Duodenal mucosa (tissue), 2 donors: ENCODE data around the gene EPHX1.
"Not testable (repeated sequence)": the region's sequence is repeated elsewhere in the genome, so short reads cannot be mapped to it uniquely, and the experiment has no call there.

Experiments used
- H3K27ac ChIP-seq: one replicate; pipeline ENCODE4 v1.7.0; 2013; ENCODE audit warnings: low read depth, low read length
- H3K27me3 ChIP-seq, 2 donors: one replicate each; pipeline ENCODE4 v1.7.0; 2013; ENCODE audit warnings: low read length in 2 of 2, control low read depth in 1 of 2; ENCODE audit not compliant: insufficient read depth in 2 of 2, control insufficient read depth in 1 of 2
- H3K36me3 ChIP-seq, 2 donors: one replicate each; pipeline ENCODE4 v1.7.0; 2013; ENCODE audit warnings: low read length in 2 of 2, control low read depth in 1 of 2; ENCODE audit not compliant: insufficient read depth in 2 of 2, control insufficient read depth in 1 of 2
- H3K4me1 ChIP-seq, 2 donors: one replicate each; pipeline ENCODE4 v1.7.0; 2013; ENCODE audit warnings: low read length in 2 of 2, control low read depth in 1 of 2; ENCODE audit not compliant: insufficient read depth in 2 of 2, control insufficient read depth in 1 of 2
- H3K4me3 ChIP-seq, 2 donors: one replicate each; pipeline ENCODE4 v1.7.0; 2013; ENCODE audit warnings: low read length in 2 of 2, low read depth in 1 of 2
- H3K9ac ChIP-seq, 2 donors: one replicate each; pipeline ENCODE4 v1.7.0; 2013; ENCODE audit warnings: low read length in 2 of 2, low read depth in 1 of 2
- H3K9me3 ChIP-seq, 2 donors: one replicate each; pipeline ENCODE4 v1.7.0; 2013; ENCODE audit warnings: low read length in 2 of 2, control low read depth in 1 of 2; ENCODE audit not compliant: control insufficient read depth in 1 of 2

Gene EPHX1

DNA sequence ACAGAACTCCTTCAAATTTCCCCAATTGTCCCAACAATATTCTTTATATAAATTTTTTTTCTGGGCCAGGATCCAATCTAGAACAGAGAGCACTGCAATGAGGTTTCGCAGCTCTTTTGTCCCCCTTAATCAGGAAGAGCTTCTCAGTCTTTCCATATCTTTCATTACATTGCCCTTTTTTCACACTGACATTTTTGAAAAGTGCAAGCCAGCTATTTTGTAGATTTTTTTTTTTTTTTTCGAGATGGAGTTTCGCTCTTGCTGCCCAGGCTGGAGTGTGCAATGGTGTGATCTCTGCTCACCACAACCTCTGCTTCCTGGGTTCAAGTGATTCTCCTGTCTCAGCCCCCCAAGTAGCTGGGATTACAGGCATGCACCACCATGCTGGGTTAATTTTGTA, 3.2 kb upstream of the EPHX1 start:
- not testable (repeated sequence) for H3K9ac ChIP-seq, H3K9me3 ChIP-seq, H3K36me3 ChIP-seq, H3K4me3 ChIP-seq, H3K27me3 ChIP-seq, H3K27ac ChIP-seq
- H3K4me1 ChIP-seq: peaks cover 11 to 14% of the 10 kb centered on the region in 2 donors

DNA sequence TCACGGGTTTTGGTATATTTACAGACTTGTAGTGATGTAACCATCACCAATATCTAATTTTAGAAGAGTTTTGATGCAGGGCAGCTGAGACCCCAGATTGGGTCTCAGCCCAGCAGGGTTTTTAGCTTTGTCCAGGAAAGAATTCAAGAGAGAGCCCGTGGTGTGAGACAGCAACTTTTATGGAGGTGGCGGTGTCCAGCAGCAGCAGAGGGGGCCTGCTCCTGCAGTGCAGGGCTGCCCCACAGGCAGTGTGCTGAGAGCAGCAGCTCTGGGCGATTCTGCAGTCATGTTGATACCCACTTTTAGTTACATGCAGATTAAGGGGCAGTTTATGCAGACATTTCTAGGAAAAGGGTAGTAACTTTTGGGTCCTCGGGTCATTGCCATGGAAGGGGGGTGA, 1.8 kb upstream of the EPHX1 start:
- H3K27ac ChIP-seq: no peak overlapping the region
- H3K9me3 ChIP-seq: no peaks in the 10 kb centered on the region
- no peaks in the 10 kb centered on the region for H3K27me3 ChIP-seq
- no peaks in the 10 kb centered on the region for H3K36me3 ChIP-seq
- no peak overlapping the region for H3K9ac ChIP-seq
- H3K4me3 ChIP-seq: no peak overlapping the region
- peaks cover 25 to 28% of the 10 kb centered on the region in 2 donors for H3K4me1 ChIP-seq

DNA sequence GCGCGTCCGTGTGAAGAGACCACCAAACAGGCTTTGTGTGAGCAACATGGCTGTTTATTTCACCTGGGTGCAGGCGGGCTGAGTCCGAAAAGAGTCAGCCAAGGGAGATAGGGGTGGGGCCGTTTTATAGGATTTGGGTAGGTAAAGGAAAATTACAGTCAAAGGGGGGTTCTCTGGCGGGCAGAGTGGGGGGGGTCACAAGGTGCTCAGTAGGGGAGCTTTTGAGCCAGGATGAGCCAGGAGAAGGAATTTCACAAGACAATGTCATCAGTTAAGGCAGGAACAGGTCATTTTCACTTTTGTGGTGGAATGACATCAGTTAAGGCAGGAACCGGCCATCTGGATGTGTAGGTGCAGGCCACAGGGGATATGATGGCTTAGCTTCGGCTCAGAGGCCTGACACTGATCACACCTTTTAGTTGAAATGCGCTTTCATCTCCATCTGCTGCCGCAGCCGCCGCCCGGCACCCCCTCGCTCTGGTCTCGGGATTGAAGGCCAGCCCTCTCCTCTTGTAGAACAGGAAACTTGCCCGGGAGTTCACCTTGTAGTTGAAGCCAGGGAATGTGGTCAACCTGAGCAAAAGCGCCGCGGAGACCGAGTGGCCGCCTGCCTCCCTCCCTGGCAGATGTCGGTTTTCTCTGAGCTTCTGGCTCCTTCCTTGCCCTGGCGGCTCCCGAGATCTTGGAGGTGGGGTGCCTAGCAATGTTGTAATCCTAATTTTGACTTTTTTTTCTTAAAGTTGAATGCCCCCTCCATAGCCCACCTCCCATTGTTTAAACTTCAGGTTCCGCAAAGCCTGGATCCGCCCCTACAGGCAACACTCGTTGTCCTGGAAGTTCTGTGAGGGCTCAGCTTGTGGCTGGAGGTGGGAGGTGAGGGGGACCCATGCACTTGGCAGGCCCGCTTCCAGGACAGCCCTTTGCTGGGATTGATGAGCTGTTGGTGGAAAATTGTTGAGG, 935 bp downstream of the EPHX1 start:
- H3K36me3 ChIP-seq, H3K9me3 ChIP-seq, H3K27ac ChIP-seq, H3K27me3 ChIP-seq: not testable (repeated sequence)
- Histone ChIP-seq H3K4me3 (peak overlapping the region; percentile 70 to 81), H3K4me1 (peaks cover 45% of the 10 kb centered on the region in 2 donors), H3K9ac (peak overlapping the region; percentile 27 to 73)

DNA sequence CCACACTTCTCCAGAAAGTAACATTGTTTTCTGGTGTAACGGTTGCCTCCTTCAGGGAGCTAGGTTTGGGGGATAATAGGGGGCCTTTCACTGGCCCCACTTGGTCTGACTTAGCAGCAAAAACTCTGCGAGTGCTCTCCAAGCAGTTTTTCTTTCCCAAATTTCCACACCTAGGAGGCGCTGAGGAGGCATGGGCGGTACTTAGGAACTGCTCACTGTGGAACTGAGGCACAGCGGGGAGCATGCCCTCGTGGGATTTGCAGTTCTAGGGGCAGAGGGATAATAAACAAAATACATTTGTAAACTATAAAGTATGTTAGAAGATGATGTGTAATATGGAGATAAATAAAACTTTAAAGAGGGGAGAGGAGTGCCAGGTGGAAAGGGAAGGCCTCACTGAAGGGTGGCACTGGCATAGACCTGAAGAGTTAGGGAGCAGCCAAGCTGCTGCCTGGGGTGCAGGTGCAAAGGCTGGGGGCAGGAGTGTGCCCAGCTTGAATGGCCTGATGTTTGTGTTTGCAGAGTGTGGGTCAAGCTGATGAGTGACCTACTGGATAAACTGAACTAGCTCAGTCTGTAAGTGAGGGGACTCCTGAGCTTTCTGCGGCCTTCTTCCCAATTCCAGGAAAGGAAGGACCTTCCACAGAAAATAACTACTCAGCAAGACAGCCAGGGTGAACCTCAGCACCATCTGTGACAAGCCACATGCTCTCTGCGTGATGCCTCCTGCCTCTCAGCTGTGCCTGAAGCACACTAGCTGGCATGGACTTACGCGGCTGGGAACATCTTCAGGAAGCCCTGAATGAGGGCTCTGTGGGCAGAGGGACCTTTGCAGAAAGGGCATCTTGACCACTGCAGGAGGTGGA, 1.9 kb downstream of the EPHX1 start:
- Histone ChIP-seq H3K9ac (peak overlapping the region in 1 of 2 donors; percentile 36), H3K4me3 (peak overlapping the region in 1 of 2 donors; percentile 70), H3K4me1 (peaks cover 47 to 48% of the 10 kb centered on the region in 2 donors)

DNA sequence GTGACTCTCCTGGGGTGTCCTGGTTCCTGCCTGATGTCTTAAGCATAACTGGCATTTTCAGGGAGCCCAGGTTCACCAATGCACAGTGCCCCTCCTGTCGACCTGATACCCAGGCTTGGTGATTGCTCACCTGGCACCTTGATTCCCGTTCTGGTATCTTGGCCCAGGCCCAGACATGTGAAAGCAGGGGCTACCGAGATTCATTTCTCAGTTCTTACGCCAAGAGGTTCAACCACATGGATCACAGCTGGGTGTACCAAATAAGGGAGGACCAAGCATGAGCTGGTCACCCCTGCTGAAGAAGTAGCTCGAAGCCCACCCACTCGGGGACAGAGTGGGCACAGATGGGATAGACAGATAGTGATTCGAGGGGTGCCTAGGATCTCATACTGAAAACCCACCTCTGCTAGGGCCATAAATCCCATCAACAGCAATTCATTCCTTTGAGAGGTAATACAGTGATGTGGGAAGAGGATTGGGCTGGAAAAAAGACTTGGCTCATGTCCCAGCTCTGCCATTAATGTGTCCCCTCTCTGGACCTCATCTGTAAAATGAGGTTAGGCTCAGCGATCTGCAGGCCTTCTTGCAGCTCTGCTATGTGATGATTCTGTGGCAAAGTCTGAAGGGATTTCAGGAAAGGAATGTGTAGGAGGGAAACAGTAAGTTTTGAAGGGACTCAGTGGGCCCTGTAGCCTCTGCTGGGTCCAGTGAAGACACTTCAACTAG, 2.7 kb downstream of the EPHX1 start:
- Histone ChIP-seq H3K4me1 (peaks cover 55 to 56% of the 10 kb centered on the region in 2 donors), H3K36me3 (no peaks in the 10 kb centered on the region), H3K4me3 (no peak overlapping the region), H3K9ac (no peak overlapping the region), H3K27me3 (no peaks in the 10 kb centered on the region), H3K9me3 (no peaks in the 10 kb centered on the region), H3K27ac (peak overlapping the region; percentile 22)

More for the DNA sequence above, 1.9 kb downstream of the EPHX1 start:
- Histone ChIP-seq H3K27me3 (no peaks in the 10 kb centered on the region), H3K27ac (no peak overlapping the region), H3K36me3 (no peaks in the 10 kb centered on the region), H3K9me3 (no peaks in the 10 kb centered on the region)

DNA sequence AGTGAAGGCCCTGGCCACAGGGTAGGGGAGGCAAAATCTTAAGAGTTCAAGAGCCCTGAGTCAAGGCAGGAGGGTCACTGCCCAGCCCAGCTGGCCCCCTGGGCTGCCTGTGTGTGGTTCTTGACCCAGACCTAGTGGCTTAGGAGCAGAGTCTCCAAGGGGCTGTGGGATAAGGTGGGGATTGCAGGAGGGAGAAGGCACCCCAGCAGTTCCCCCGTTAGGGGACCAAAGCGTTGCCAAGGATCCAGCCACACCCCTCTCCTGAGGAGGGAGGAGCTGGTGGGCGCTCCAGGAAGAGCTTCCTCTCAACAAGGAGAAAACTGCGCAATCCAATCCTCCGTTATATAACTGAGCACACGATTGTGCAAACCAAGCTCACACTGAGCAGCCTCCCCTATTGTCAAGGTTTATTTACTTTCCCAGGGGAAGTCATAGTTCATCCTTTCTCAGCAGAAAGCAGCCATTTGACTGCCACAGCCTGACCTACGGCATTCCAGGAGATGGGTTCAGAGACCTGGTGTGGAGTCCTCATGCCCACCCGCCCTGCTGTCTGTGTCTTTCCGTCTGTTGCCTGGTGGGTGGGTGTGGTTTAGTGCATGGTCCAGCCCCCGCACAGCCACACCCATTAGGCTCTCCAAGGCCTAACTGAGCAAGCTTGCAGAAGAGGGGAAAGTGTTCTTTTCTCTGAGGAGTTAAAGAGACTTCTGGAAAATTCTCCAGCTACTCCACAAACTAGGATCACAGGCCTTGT, 3.5 kb downstream of the EPHX1 start:
- Histone ChIP-seq H3K9ac (no peak overlapping the region), H3K27me3 (no peaks in the 10 kb centered on the region), H3K9me3 (no peaks in the 10 kb centered on the region), H3K4me1 (peaks cover 62 to 63% of the 10 kb centered on the region in 2 donors), H3K4me3 (peak overlapping the region in 1 of 2 donors; percentile 47), H3K27ac (peak overlapping the region; percentile 22), H3K36me3 (no peaks in the 10 kb centered on the region)

DNA sequence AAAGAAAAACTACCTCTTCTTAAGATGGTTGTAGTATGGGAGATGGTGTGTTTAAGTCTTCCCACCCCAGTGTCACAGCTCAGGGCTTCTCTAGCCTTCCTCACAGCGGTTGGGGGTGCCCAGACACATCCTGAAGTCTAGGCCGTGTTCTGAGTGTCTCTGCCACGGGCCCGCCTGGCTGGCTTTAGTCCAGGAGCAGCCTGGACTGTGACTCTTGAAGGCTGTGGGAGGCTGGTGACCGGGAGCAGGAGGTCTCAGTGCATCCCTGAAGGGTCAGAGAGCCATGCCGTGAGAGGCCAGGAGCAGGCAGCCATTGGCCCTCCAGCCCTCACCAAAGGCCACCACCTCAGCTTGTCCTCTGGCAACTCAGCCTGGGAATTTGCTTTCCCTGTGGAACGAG, 4.5 kb downstream of the EPHX1 start:
- Histone ChIP-seq H3K27ac (no peak overlapping the region), H3K27me3 (no peaks in the 10 kb centered on the region), H3K36me3 (no peaks in the 10 kb centered on the region), H3K9ac (no peak overlapping the region), H3K9me3 (no peaks in the 10 kb centered on the region), H3K4me3 (no peak overlapping the region), H3K4me1 (peaks cover 64 to 69% of the 10 kb centered on the region in 2 donors)

DNA sequence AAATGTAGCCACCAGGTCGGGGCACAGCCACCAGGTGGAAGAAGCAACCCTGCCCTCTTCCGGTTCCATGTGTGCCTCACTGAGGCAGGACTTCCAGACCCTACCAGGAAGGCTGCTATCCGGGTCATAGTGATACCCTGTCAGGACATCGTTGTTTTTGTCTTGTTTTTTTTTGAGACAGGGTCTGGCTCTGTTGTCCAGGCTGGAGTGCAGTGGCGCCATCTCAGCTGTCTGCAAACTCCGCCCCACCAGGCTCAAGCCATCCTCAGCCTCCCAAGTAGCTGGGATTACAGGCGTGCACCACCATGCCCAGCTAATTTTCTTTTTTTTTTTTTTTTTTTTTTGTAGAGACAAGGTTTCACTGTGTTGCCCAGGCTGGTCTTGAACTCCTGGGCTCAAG, 5.2 kb downstream of the EPHX1 start:
- H3K27ac ChIP-seq, H3K9ac ChIP-seq, H3K27me3 ChIP-seq, H3K4me3 ChIP-seq, H3K36me3 ChIP-seq, H3K9me3 ChIP-seq: not testable (repeated sequence)
- peaks cover 61 to 70% of the 10 kb centered on the region in 2 donors for H3K4me1 ChIP-seq

DNA sequence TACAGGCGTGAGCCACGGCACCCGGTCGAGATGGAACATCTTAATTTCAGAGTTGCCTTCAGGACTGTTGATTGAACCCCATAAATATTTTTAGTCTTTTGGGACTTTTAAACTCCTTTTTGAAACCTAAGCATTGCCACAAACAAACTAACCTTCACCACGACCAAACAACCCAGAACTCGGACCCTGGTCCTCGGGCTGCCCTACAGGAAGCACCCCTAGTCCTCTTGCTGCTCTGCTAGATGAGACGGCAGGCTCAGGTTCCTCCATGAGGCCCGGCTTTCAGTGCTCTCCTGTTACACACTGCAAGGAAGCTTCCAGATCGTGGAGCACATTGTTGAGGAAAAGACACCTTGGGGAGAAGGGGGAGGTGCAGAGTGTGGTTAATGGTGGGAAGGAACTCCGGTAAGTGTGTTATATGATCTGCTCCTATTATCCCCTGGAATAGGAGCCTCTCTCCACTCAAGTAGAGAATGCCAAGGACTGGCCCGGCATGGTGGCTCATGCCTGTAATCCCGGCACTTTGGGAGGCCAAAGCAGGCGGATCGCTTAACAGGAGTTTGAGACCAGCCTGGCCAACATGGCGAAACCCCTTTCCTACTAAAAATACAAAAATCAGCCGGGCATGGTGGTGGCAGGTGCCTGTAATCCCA, 5.7 kb downstream of the EPHX1 start:
- Histone ChIP-seq H3K4me3 (no peak overlapping the region), H3K9ac (no peak overlapping the region), H3K9me3 (no peaks in the 10 kb centered on the region), H3K4me1 (peaks cover 61 to 70% of the 10 kb centered on the region in 2 donors), H3K27me3 (no peaks in the 10 kb centered on the region), H3K27ac (no peak overlapping the region), H3K36me3 (no peaks in the 10 kb centered on the region)
